Measurements from ENCODE around the gene PLA2G4D.

Gene PLA2G4D

DNA sequence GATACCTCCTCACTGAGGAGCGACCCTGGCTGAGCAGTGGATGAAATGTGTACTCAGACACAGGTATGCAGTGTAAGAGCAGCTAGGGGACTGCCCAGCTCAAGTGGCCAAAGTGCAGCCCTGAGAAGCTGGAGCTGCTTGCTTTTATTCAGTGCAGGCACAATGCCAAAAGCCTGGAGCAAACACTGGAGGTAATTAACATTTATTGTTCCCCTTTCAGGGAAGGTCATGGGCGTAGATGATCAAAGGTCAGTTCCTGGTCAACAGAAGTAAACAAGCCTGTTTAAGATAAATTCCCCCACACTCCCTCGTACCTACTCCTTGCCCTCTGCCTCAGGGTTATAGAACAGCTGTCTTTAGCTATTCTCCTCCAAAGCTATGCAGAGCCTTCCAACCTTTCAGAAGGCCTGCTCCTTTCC, 44.6 kb upstream of the PLA2G4D start:
- TF ChIP-seq EZH2phosphoT487 (IDR thresholded peaks at IDR 0.05; ENCODE audit: borderline replicate concordance, low read length): no peak
- TF ChIP-seq, protein P1, sequence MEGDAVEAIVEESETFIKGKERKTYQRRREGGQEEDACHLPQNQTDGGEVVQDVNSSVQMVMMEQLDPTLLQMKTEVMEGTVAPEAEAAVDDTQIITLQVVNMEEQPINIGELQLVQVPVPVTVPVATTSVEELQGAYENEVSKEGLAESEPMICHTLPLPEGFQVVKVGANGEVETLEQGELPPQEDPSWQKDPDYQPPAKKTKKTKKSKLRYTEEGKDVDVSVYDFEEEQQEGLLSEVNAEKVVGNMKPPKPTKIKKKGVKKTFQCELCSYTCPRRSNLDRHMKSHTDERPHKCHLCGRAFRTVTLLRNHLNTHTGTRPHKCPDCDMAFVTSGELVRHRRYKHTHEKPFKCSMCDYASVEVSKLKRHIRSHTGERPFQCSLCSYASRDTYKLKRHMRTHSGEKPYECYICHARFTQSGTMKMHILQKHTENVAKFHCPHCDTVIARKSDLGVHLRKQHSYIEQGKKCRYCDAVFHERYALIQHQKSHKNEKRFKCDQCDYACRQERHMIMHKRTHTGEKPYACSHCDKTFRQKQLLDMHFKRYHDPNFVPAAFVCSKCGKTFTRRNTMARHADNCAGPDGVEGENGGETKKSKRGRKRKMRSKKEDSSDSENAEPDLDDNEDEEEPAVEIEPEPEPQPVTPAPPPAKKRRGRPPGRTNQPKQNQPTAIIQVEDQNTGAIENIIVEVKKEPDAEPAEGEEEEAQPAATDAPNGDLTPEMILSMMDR (IDR thresholded peaks at IDR 0.05; ENCODE audit: low read depth, low read length, poor library complexity, severe bottlenecking): no peak

DNA sequence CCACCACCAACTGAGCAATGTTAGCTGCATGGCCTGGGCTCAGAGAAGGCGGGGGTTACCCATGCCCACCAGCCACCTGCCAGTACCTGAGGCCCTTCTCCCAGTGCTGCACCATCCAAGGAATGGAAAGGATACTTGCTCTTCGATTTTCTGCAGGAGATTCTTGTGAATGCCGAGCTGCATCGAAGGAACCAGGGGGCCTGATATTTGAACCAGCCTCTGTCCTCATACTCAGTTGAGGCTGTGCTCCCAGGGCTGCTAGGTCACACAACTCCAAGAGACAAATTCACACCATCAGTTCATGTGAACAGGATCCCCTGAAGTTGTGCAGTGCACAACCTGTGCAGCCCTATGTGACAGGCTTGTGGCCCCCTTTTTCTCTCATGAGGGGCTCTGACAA, 44.0 kb upstream of the PLA2G4D start:
- TF ChIP-seq EZH2phosphoT487 (IDR thresholded peaks at IDR 0.05; ENCODE audit: borderline replicate concordance, low read length): no peak
- TF ChIP-seq, protein P1 (IDR thresholded peaks at IDR 0.05; ENCODE audit: low read depth, low read length, poor library complexity, severe bottlenecking): no peak
- Histone ChIP-seq H3K27me3 (ENCODE audit: control insufficient read depth, low read length) (peaks cover 3% of the 10 kb centered on the region; the same call in 1 of the 2 replicates), H3K27ac (ENCODE audit: low read depth, low read length) (no peak overlapping the region), H3K9me2 (replicated peaks; ENCODE audit: control insufficient read depth, low read length) (no peaks in the 10 kb centered on the region), H3K4me3 (ENCODE audit: low read length) (no peak overlapping the region), H3K79me2 (ENCODE audit: control insufficient read depth, low read length) (no peaks in the 10 kb centered on the region), H3K4me1 (ENCODE audit: control insufficient read depth, low read length) (no peaks in the 10 kb centered on the region), H3K36me3 (ENCODE audit: control insufficient read depth, low read length) (no peaks in the 10 kb centered on the region), H4K20me1 (ENCODE audit: control insufficient read depth, insufficient read depth, low read depth, low read length) (no peaks in the 10 kb centered on the region), H3K4me2 (ENCODE audit: low read length) (no peak overlapping the region), H3K9me3 (ENCODE audit: control insufficient read depth, insufficient read depth, low read length) (no peaks in the 10 kb centered on the region), H3F3A (ENCODE audit: control insufficient read depth, insufficient read depth) (no peaks in the 10 kb centered on the region)

More for the DNA sequence above, 44.6 kb upstream of the PLA2G4D start:
- no peaks in the 10 kb centered on the region for H3K36me3 ChIP-seq (ENCODE audit: control insufficient read depth, low read length)
- no peaks in the 10 kb centered on the region for H3K4me1 ChIP-seq (ENCODE audit: control insufficient read depth, low read length)
- H3K9me2 ChIP-seq (replicated peaks; ENCODE audit: control insufficient read depth, low read length): no peaks in the 10 kb centered on the region
- H3K27me3 ChIP-seq (ENCODE audit: control insufficient read depth, low read length): peaks cover 2% of the 10 kb centered on the region; the same call in 1 of the 2 replicates
- no peaks in the 10 kb centered on the region for H3F3A ChIP-seq (ENCODE audit: control insufficient read depth, insufficient read depth)
- no peak overlapping the region for H3K4me3 ChIP-seq (ENCODE audit: low read length)
- no peak overlapping the region for H3K27ac ChIP-seq (ENCODE audit: low read depth, low read length)
- H4K20me1 ChIP-seq (ENCODE audit: control insufficient read depth, insufficient read depth, low read depth, low read length): no peaks in the 10 kb centered on the region
- H3K9me3 ChIP-seq (ENCODE audit: control insufficient read depth, insufficient read depth, low read length): no peaks in the 10 kb centered on the region
- H3K4me2 ChIP-seq (ENCODE audit: low read length): no peak overlapping the region
- no peaks in the 10 kb centered on the region for H3K79me2 ChIP-seq (ENCODE audit: control insufficient read depth, low read length)

DNA sequence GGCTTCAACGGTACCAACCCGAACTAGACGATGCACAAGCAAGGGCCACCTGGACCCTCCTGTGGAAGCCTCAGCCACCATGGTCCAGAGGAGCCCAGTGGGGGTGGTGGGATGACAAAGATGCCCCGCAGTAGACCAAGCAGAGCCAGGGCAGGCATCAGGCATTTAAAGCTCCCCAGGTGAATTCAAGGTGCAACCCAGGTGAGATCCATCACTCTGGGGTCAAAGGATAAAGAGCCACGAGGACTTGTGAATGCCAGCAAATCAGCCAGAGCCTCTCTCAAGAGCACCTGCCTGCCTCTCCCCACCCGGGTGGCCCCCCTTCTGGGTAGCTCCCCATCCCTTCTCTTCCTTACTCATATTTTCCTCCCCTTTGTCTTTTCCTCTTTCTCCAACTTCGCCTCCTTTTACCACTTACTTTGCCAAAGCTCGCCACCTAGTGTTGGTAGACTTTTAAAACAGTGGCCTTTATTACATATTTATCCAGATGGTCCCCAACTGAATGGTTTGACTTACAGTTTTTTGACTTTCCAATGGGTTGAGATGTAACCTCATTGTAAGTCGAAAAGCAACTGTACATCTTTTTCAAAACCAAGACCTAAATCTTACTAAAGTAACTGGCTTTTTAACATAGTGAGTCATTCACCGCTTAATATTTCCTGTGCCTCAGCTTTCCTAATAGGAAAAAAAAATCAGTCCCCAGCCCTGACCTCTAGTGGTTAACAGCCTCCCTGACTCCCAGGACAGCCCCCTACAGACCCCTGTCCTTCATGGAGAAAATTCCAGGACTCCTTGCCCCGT, 43.3 kb upstream of the PLA2G4D start:
- no peaks in the 10 kb centered on the region for H3F3A ChIP-seq (ENCODE audit: control insufficient read depth, insufficient read depth)
- no peaks in the 10 kb centered on the region for H4K20me1 ChIP-seq (ENCODE audit: control insufficient read depth, insufficient read depth, low read depth, low read length)
- no peaks in the 10 kb centered on the region for H3K9me2 ChIP-seq (replicated peaks; ENCODE audit: control insufficient read depth, low read length)
- H3K4me1 ChIP-seq (ENCODE audit: control insufficient read depth, low read length): no peaks in the 10 kb centered on the region
- no peak for TF ChIP-seq EZH2phosphoT487 (IDR thresholded peaks at IDR 0.05; ENCODE audit: borderline replicate concordance, low read length)
- TF ChIP-seq, protein P1 (IDR thresholded peaks at IDR 0.05; ENCODE audit: low read depth, low read length, poor library complexity, severe bottlenecking): peak; percentile 72
- H3K9me3 ChIP-seq (ENCODE audit: control insufficient read depth, insufficient read depth, low read length): no peaks in the 10 kb centered on the region
- H3K27ac ChIP-seq (ENCODE audit: low read depth, low read length): no peak overlapping the region
- no peaks in the 10 kb centered on the region for H3K36me3 ChIP-seq (ENCODE audit: control insufficient read depth, low read length)
- peaks cover 3% of the 10 kb centered on the region; the same call in 1 of the 2 replicates for H3K27me3 ChIP-seq (ENCODE audit: control insufficient read depth, low read length)
- H3K79me2 ChIP-seq (ENCODE audit: control insufficient read depth, low read length): no peaks in the 10 kb centered on the region
- no peak overlapping the region for H3K4me3 ChIP-seq (ENCODE audit: low read length)
- H3K4me2 ChIP-seq (ENCODE audit: low read length): no peak overlapping the region
